NCI-H2171 treated with DMSO at 0.1 percent for 48 hours (cell line): Measurements from ENCODE around the gene RAB11FIP3.

ENCODE experiments used
- DNase-seq: peaks from one replicate; lab custom pipeline; 2025; lab: John Stamatoyannopoulos, UW

Gene RAB11FIP3

GRCh38 chr16:519425-519824 lies 94.0 kb downstream of the RAB11FIP3 start:
- DNase-seq, result no peak

DNA sequence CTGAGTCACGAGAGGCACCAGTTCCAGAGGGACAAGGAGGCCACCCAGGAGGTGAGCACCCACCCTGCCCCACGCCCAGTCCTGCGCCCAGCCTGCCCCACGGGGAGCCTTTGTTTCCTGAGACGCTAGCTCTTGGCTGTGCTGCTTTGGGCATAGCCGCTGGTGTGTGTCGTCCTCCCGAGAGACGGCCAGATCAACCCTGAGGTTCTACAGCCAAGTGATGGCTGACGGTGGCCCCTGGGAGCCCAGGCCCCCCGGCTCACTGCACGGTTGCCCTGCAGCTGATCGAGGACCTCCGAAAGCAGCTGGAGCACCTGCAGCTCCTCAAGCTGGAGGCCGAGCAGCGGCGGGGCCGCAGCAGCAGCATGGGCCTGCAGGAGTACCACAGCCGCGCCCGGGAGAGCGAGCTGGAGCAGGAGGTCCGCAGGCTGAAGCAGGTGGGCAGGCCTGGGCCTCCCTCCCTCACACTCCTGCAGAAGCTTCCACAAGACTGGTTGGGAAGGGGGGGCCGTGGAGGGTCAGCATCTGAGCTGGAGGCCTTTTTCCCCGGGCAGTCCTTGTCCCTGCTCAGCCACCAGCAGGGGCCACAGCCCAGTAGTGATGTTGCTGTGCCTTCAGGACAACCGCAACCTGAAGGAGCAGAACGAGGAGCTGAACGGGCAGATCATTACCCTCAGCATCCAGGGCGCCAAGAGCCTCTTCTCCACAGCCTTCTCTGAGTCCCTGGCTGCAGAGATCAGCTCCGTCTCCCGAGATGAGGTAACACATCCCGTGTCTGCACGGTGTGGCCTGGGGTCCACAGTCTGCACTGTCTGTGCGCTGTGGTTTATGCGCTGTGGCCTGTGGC lies 94.6 kb downstream of the RAB11FIP3 start:
- DNase-seq, result no peak

DNA sequence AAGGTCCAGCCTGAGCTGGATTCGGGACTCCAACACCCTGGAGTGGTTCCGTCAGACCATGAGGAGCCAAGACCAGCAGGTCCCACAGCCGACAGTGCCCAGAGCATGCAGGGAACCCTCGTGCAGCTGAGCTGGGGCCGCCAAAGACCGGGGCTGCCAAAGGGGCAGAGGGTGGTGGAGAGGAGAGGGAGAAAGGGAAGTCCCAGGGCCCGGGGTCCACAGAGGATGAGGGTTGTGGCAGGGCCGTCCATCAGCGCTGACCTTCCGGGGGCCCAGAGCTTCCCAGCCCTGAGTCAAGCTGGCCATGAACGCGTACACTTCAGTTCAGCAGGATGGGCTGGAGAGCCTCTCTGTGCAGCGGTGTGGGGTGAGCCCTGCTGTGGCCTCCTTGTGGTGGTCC lies 95.4 kb downstream of the RAB11FIP3 start:
- no peak for DNase-seq

- DNase-seq, result no peak
Observed at GRCh38 chr16:521381-522210, 96.1 kb downstream of the RAB11FIP3 start.

- no peak for DNase-seq
Observed at GRCh38 chr16:522320-523096, 97.1 kb downstream of the RAB11FIP3 start.

- DNase-seq, result no peak
Observed at GRCh38 chr16:523097-523741, 97.8 kb downstream of the RAB11FIP3 start.

DNA sequence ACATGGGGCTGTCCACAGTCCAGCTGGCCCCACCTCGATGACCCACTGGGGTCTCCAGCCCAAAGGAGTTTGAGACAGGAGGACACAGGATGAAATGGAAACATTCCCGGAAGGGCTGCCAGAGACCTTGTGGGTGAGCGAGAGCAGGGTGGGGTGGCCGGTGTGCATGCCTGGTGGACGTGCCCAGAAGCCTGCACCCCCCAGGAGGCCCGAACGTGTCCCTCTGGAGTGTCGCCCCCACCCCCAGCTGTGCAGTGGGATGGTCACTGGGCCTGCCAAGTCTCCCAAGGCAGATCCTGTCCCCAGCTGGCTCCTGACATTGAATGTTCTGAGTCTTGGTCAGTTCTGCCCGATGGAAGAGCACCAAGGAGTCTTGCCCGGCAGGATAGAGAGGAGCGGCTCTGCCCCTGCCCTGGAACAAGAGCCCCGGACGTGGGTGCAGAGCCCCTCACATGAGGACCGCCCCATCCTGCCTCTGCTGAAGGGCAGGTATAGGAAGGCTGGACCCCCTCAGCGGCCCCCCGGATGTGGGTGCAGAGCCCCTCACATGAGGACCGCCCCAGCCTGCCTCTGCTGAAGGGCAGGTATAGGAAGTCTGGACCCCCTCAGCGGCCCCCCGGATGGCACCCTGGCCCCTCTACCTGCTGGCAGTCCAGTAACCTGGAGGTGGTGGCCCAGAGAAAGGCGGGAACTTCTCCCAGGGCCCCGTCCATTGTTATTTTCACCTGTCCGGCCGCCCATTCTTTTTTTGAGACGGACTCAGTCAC lies 99.0 kb downstream of the RAB11FIP3 start:
- DNase-seq, result no peak

- DNase-seq, result no peak
Observed at GRCh38 chr16:525123-525519, 99.7 kb downstream of the RAB11FIP3 start.

GRCh38 chr16:525520-526180 lies 100.2 kb downstream of the RAB11FIP3 start:
- DNase-seq, result no peak

DNA sequence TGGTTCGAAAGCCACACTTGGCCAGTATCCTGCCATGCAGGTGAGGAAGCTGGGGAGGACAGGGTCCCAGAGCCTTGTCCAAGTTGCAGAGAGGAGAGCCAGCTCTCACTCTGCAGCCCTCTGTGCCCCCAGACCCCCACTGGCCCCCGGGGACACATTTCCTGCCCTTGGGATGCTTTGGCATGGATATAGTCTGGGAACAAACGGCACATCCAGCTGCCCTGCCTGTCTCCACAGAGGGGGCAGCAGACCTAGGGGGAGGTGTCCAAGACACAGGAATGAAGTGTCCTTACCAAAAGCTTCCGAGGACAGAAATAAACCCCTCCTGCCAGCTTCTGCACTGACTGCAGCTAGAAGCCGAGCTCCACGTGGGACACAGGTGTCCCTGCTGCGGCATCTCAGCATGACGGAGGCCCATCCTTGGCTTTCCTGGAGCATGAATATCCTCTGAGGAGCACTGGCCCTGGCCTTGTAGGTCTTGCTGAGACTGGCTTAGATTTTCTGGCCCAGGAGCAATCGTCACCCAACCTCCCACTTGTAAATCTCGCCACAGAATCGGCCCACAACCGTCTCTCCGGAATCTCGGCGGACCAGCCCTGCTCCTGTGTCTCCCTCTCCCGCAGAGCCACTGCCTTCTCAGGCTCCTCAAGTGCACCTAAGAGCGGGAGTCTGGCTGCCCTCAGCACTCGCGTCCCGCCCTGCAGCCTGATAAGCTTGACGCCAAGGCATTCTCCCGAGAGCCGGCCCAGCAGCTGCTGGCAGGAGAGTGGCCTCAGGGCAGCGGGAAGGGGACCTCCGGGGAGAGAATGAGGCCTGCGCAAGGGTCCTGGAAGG lies 100.9 kb downstream of the RAB11FIP3 start:
- peak; percentile 44 for DNase-seq

- peak; percentile 90 for DNase-seq
Observed at GRCh38 chr16:527015-527903, 101.8 kb downstream of the RAB11FIP3 start, which contains the start of gene CAPN15. Gene CAPN15, plus strand, starts transcription at chr16:527712. Its CDS starts 19,127 bp downstream, at chr16:546839.

- DNase-seq, result no peak
Observed at GRCh38 chr16:528111-529011, 102.9 kb downstream of the RAB11FIP3 start.

- DNase-seq, result no peak
Observed at GRCh38 chr16:529012-529575, 103.6 kb downstream of the RAB11FIP3 start.

DNA sequence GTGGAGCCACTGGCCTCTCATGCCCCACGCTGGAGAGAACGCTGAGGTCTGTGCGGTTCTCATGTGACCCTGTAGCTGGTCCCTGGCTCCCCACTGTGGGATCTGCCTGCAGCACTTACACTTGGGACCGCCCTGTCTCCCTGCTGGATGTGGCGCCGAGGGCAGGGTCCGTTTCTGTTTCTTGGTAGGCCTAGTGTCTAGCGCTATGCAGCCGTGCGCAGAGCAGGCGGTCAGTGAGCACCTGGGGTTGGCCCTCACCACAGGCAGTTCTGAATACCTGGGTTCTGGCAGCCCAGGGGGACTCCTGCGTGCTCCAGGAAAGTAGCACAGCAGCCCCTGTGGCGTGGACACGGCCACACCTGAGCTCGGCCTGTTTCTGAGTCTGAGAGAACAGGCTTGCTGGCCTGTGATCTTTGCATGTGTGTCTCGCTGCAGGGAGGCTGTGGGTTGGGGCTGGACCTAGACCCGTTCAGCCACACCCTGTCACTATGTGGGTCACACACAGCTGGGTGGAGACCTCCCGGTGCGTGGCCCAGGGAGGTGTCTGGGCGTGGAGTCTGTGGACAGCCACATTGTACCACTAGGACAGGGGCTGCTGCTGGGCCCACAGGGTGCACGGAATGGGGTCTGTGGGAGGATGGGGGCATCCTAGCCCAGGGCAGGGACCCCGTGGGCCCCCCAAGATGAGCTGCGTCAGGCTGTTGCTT lies 104.8 kb downstream of the RAB11FIP3 start:
- no peak for DNase-seq

DNA sequence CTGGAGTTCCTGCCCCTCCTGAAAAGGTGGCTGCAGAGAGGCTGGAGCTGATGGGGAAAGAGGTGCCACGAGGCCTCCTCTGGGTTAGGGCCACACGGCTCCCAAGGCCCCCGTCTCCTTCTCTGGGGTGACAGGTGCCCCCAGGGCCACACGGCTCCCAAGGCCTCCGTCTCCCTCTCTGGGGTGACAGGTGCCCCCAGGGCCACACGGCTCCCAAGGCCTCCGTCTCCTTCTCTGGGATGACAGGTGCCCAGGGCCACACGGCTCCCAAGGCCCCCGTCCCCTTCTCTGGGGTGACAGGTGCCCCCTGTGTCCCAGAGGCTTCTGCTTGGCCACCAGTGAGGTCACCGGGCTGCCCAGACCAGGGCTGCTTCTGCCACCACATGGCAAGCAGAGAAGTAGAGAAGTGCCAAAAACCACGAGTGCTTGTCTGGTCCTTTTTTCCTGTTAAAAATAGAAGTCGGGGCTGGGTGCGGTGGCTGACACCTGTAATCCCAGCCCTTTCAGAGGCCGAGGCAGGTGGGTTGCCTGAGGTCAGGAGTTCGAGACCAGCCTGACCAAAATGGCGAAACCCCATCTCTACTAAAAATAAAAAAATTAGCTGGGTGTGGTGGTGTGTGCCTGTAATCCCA lies 106.2 kb downstream of the RAB11FIP3 start:
- no peak for DNase-seq
